A549 (cell line): ENCODE results near the gene LDLRAP1. TPM values are rescaled to one million over a fixed set of nuclear protein-coding genes. Genes with fewer than 3 reads are reported as not detected.

Experiments
- ATAC-seq, 2 experiments: fragments of 200-7000 bp in 1 of 2; fragments of >200 bp in 1 of 2; cut with Nextera tagmentation in 1 of 2; cut with Tn5 transposase in 1 of 2; 3 replicates each; pipeline versions ENCODE4 v1.8.0 to v1.9.1; 2018 to 2020; ENCODE audit warnings: mild to moderate bottlenecking in 1 of 2, moderate library complexity in 1 of 2
- CTCF ChIA-PET: fragments of 300-600 bp; sonication (Branson Sonifier 250); formaldehyde crosslinking; extraction: SDS; loops from one replicate; lab custom pipeline; 2021; ENCODE audit warnings: antibody characterized with exemption, inconsistent platforms; lab: Yijun Ruan, JAX
- POLR2A ChIA-PET: fragments of 350-600 bp; formaldehyde crosslinking; extraction: SDS; loops from one replicate; lab custom pipeline; 2021; ENCODE audit warnings: antibody characterized with exemption, inconsistent platforms; lab: Yijun Ruan, JAX
- DNase-seq, 2 experiments: peaks; one replicate each; pipeline versions ENCODE4 v3.0.0 to v3.0.0-alpha.2; 2011 to 2016; ENCODE audit warnings: low read depth in 1 of 2, low spot score in 1 of 2
- FAIRE-seq: peaks from 2 replicates; lab custom pipeline; 2011; peaks lifted over from hg19 to GRCh38; lab: Jason Lieb, UNC
- H3K27ac ChIP-seq, 2 experiments: fragments of >200 bp; sonication (Bioruptor Twin); formaldehyde crosslinking; 3 replicates each; pipeline ENCODE4 v1.5.1; 2016 to 2017
- H3K4me1 ChIP-seq: fragments of >200 bp; sonication (Bioruptor Twin); formaldehyde crosslinking; 3 replicates; pipeline ENCODE4 v1.6.1; 2016
- H3K4me2 ChIP-seq: fragments of >200 bp; sonication (Bioruptor Twin); formaldehyde crosslinking; 3 replicates; pipeline ENCODE4 v1.6.1; 2016
- H3K4me3 ChIP-seq: fragments of >200 bp; sonication (Bioruptor Twin); formaldehyde crosslinking; 3 replicates; pipeline ENCODE4 v1.5.1; 2016
- H3K9me3 ChIP-seq: fragments of >200 bp; sonication (Bioruptor Twin); formaldehyde crosslinking; 3 replicates; pipeline ENCODE4 v1.6.1; 2016
- CBX8 ChIP-seq: fragments of 200-600 bp; sonication (generic); IDR thresholded peaks from 2 replicates; pipeline ENCODE4 v1.6.1; 2016
- CEBPB ChIP-seq, 2 experiments: fragments of >200 bp in 1 of 2; sonication (Bioruptor Twin) in 1 of 2; formaldehyde crosslinking in 1 of 2; IDR thresholded peaks; 2 replicates each; pipeline ENCODE4 v1.6.1; 2012 to 2016
- E2F6 ChIP-seq: IDR thresholded peaks from 2 replicates; pipeline ENCODE4 v1.6.1; 2012; ENCODE audit warnings: low read depth, borderline replicate concordance
- EHF ChIP-seq: fragments of 250-450 bp; sonication (Bioruptor Pico); IDR thresholded peaks from 2 replicates; pipeline ENCODE4 v1.5.0; 2020; ENCODE audit warnings: mild to moderate bottlenecking
- EHMT2 ChIP-seq: fragments of 200-600 bp; sonication (generic); IDR thresholded peaks from 2 replicates; pipeline ENCODE4 v1.6.1; 2016; ENCODE audit warnings: antibody characterized with exemption, low read depth, mild to moderate bottlenecking, moderate library complexity
- ELK1 ChIP-seq: fragments of 150-350 bp; IDR thresholded peaks from 2 replicates; pipeline ENCODE4 v1.6.1; 2014; ENCODE audit warnings: low read depth, mild to moderate bottlenecking, low read length
- FOXS1 ChIP-seq: fragments of 250-450 bp; sonication (Bioruptor Pico); IDR thresholded peaks from 2 replicates; pipeline ENCODE4 v1.5.0; 2020; ENCODE audit warnings: mild to moderate bottlenecking, moderate library complexity
- GATA3 ChIP-seq: IDR thresholded peaks from 2 replicates; pipeline ENCODE4 v1.6.1; 2012; ENCODE audit warnings: borderline replicate concordance
- HDAC2 ChIP-seq: fragments of 200-600 bp; sonication (generic); IDR thresholded peaks from 2 replicates; pipeline ENCODE4 v1.6.1; 2016
- HMGXB4 ChIP-seq: fragments of 250-450 bp; sonication (Bioruptor Pico); IDR thresholded peaks from 2 replicates; pipeline ENCODE4 v1.5.0; 2021; ENCODE audit warnings: mild to moderate bottlenecking, moderate library complexity, borderline replicate concordance
- HOXB13 ChIP-seq: fragments of 250-450 bp; sonication (Bioruptor Pico); IDR thresholded peaks from 2 replicates; pipeline ENCODE4 v1.5.0; 2020; ENCODE audit warnings: low read depth, mild to moderate bottlenecking, moderate library complexity
- JUN ChIP-seq, 2 experiments: fragments of >200 bp; sonication (Bioruptor Twin); formaldehyde crosslinking; IDR thresholded peaks; 2 replicates in 1 of 2; 3 replicates in 1 of 2; pipeline ENCODE4 v1.6.1; 2016 to 2017
- KDM1A ChIP-seq: fragments of 200-600 bp; sonication (generic); IDR thresholded peaks from 2 replicates; pipeline ENCODE4 v1.6.1; 2016; ENCODE audit warnings: low read depth, mild to moderate bottlenecking
- POLR2A ChIP-seq: IDR thresholded peaks from 2 replicates; pipeline ENCODE4 v1.6.1; 2012; ENCODE audit warnings: mild to moderate bottlenecking, low read length
- REST ChIP-seq: fragments of 200-600 bp; sonication (generic); IDR thresholded peaks from 2 replicates; pipeline ENCODE4 v1.6.1; 2016; ENCODE audit warnings: antibody characterized with exemption, mild to moderate bottlenecking, moderate library complexity
- RFX5 ChIP-seq: fragments of 450-650 bp; IDR thresholded peaks from 2 replicates; pipeline ENCODE4 v1.7.1; 2014; ENCODE audit warnings: antibody characterized with exemption, mild to moderate bottlenecking, moderate library complexity
- TP53 ChIP-seq: fragments of 250-450 bp; sonication (Bioruptor Pico); IDR thresholded peaks from 2 replicates; pipeline ENCODE4 v1.5.0; 2021; ENCODE audit warnings: mild to moderate bottlenecking, moderate library complexity
- ZNF302 ChIP-seq: fragments of 250-450 bp; sonication (Bioruptor Pico); IDR thresholded peaks from 2 replicates; pipeline ENCODE4 v1.9.0; 2021; ENCODE audit warnings: inconsistent platforms, mild to moderate bottlenecking, moderate library complexity
- WGBS: methylation state at CpG from one replicate; pipeline ENCODE4 v1.1.6; 2017; ENCODE audit errors: missing lambda C conversion rate; 5-methylcytosine and 5-hydroxymethylcytosine counted together
- polyA plus RNA-seq, 4 experiments: library from polyadenylated mRNA; depleted of rRNA in 3 of 4; stranded (reverse); fragments of >200 nt; fragmentation: RNase III in 1 of 4; extraction: RNeasy Plus Mini Kit Qiagen cat#74134 plus additional on column Dnase treatment in 1 of 4; gene quantifications; 2 replicates in 3 of 4; 3 replicates in 1 of 4; pipeline ENCODE4 v1.2.3, GENCODE V29; 2011 to 2017
- TF ChIP-seq, protein P1 (sequence below): IDR thresholded peaks from 2 replicates; pipeline ENCODE4 v1.6.1; 2012

Gene LDLRAP1
- polyA plus RNA-seq, 2 of the 4 experiments (the other 2 are of a cell fraction) = 7.9 to 10.1 TPM

DNA sequence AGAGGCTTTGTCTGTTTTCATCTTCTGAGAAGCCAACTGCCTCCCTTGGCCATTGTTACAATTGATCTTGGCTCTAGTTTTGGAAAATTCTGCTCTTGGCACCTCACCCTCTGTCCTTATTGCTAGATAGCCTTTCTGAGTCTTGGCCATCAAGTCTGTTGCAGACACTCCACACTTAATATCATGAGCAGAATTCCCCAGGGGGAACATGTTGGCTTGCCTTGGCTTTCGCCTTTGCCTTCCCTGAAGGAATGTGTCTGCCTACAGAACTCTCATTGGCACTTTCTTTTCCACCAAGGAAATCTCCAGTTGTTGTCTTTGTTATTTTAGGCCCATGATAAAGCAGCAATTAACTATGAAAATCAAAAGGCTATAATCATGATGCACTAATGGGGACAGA lies 42.7 kb upstream of the LDLRAP1 start:
- POLR2A ChIA-PET = no interaction called here
- DNase-seq (no peak), FAIRE-seq (no peak), ATAC-seq (no peak)
- Histone ChIP-seq H3K4me2 (peak overlapping the region; percentile 39; the same call in 2 of the 3 replicates), H3K4me1 (peaks cover 19% of the 10 kb centered on the region), H3K9me3 (no peaks in the 10 kb centered on the region), H3K4me3 (no peak overlapping the region), H3K27ac (peak overlapping the region in 1 of 2 experiments; percentile 46; a peak in 1 of 6 replicates)
- CTCF ChIA-PET = interaction anchor here (1.1 to 6.1 kb wide), 2 partner anchors 19 to 72 kb away, joined by 4 to 35 read pairs; no protein-coding TSS in a partner anchor
- TF ChIP-seq RFX5 (no peak), CEBPB (IDR thresholded peaks at IDR 0.05) (no peak), JUN (IDR thresholded peaks at IDR 0.05) (no peak), EHF (CRISPR knock-in tag) (no peak), HMGXB4 (CRISPR knock-in tag) (no peak), REST (no peak), E2F6 (no peak), EHMT2 (no peak), FOXS1 (CRISPR knock-in tag) (no peak), KDM1A (no peak), HOXB13 (CRISPR knock-in tag) (no peak), TP53 (CRISPR knock-in tag) (no peak), GATA3 (no peak), POLR2A (no peak), HDAC2 (no peak), ELK1 (no peak), ZNF302 (CRISPR knock-in tag) (no peak), CBX8 (no peak)
- TF ChIP-seq, protein P1, sequence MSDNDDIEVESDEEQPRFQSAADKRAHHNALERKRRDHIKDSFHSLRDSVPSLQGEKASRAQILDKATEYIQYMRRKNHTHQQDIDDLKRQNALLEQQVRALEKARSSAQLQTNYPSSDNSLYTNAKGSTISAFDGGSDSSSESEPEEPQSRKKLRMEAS = no peak
- 82% methylated on average over 1 of the region's 1 CpG for WGBS
